A549 (cell line): ENCODE results near the gene SH3RF3. TPM values are rescaled to one million over a fixed set of nuclear protein-coding genes. Genes with fewer than 3 reads are reported as not detected.
A peak's percentile ranks its signal among the peaks of the same experiment; 100 is the strongest.

ENCODE experiments used
- ATAC-seq, 2 experiments: fragments of 200-7000 bp in 1 of 2; fragments of >200 bp in 1 of 2; cut with Nextera tagmentation in 1 of 2; cut with Tn5 transposase in 1 of 2; 3 replicates each; pipeline versions ENCODE4 v1.8.0 to v1.9.1; 2018 to 2020; ENCODE audit warnings: mild to moderate bottlenecking in 1 of 2, moderate library complexity in 1 of 2
- CTCF ChIA-PET: fragments of 300-600 bp; sonication (Branson Sonifier 250); formaldehyde crosslinking; extraction: SDS; loops from one replicate; lab custom pipeline; 2021; ENCODE audit warnings: antibody characterized with exemption, inconsistent platforms; lab: Yijun Ruan, JAX
- POLR2A ChIA-PET: fragments of 350-600 bp; formaldehyde crosslinking; extraction: SDS; loops from one replicate; lab custom pipeline; 2021; ENCODE audit warnings: antibody characterized with exemption, inconsistent platforms; lab: Yijun Ruan, JAX
- DNase-seq, 2 experiments: peaks; one replicate each; pipeline versions ENCODE4 v3.0.0 to v3.0.0-alpha.2; 2011 to 2016; ENCODE audit warnings: low read depth in 1 of 2, low spot score in 1 of 2
- FAIRE-seq: peaks from 2 replicates; lab custom pipeline; 2011; peaks lifted over from hg19 to GRCh38; lab: Jason Lieb, UNC
- H3K27ac ChIP-seq, 2 experiments: fragments of >200 bp; sonication (Bioruptor Twin); formaldehyde crosslinking; 3 replicates each; pipeline ENCODE4 v1.5.1; 2016 to 2017
- H3K4me1 ChIP-seq: fragments of >200 bp; sonication (Bioruptor Twin); formaldehyde crosslinking; 3 replicates; pipeline ENCODE4 v1.6.1; 2016
- H3K4me2 ChIP-seq: fragments of >200 bp; sonication (Bioruptor Twin); formaldehyde crosslinking; 3 replicates; pipeline ENCODE4 v1.6.1; 2016
- H3K4me3 ChIP-seq: fragments of >200 bp; sonication (Bioruptor Twin); formaldehyde crosslinking; 3 replicates; pipeline ENCODE4 v1.5.1; 2016
- H3K9me3 ChIP-seq: fragments of >200 bp; sonication (Bioruptor Twin); formaldehyde crosslinking; 3 replicates; pipeline ENCODE4 v1.6.1; 2016
- BHLHE40 ChIP-seq: IDR thresholded peaks from 2 replicates; pipeline ENCODE4 v1.6.1; 2012; ENCODE audit warnings: low read depth, low read length, inconsistent platforms
- EHF ChIP-seq: fragments of 250-450 bp; sonication (Bioruptor Pico); IDR thresholded peaks from 2 replicates; pipeline ENCODE4 v1.5.0; 2020; ENCODE audit warnings: mild to moderate bottlenecking
- HOXB13 ChIP-seq: fragments of 250-450 bp; sonication (Bioruptor Pico); IDR thresholded peaks from 2 replicates; pipeline ENCODE4 v1.5.0; 2020; ENCODE audit warnings: low read depth, mild to moderate bottlenecking, moderate library complexity
- HOXB5 ChIP-seq: fragments of 250-450 bp; sonication (Bioruptor Pico); IDR thresholded peaks from 2 replicates; pipeline ENCODE4 v1.5.0; 2020; ENCODE audit warnings: mild to moderate bottlenecking, moderate library complexity
- MAX ChIP-seq: IDR thresholded peaks from 2 replicates; pipeline ENCODE4 v1.6.1; 2012
- MYC ChIP-seq: IDR thresholded peaks from 2 replicates; pipeline ENCODE4 v1.6.1; 2012; ENCODE audit warnings: mild to moderate bottlenecking, inconsistent platforms, low read length, improper control_type of control experiment, borderline replicate concordance
- NPAS2 ChIP-seq: fragments of 250-450 bp; sonication (Bioruptor Pico); IDR thresholded peaks from 2 replicates; pipeline ENCODE4 v1.8.0; 2022; ENCODE audit warnings: mild to moderate bottlenecking, moderate library complexity, borderline replicate concordance
- PHF8 ChIP-seq: fragments of 200-600 bp; sonication (generic); IDR thresholded peaks from 2 replicates; pipeline ENCODE4 v1.6.1; 2016; ENCODE audit warnings: low read depth, mild to moderate bottlenecking, antibody characterized with exemption, moderate library complexity, borderline replicate concordance
- POLR2A ChIP-seq: IDR thresholded peaks from 2 replicates; pipeline ENCODE4 v1.6.1; 2012; ENCODE audit warnings: mild to moderate bottlenecking, low read length
- RARB ChIP-seq: fragments of 250-450 bp; sonication (Bioruptor Pico); IDR thresholded peaks from 2 replicates; pipeline ENCODE4 v1.8.0; 2021; ENCODE audit warnings: mild to moderate bottlenecking, moderate library complexity
- RCOR1 ChIP-seq: fragments of 150-350 bp; IDR thresholded peaks from 2 replicates; pipeline ENCODE4 v1.6.1; 2014; ENCODE audit warnings: antibody characterized with exemption, low read length, low read depth
- REST ChIP-seq: fragments of 200-600 bp; sonication (generic); IDR thresholded peaks from 2 replicates; pipeline ENCODE4 v1.6.1; 2016; ENCODE audit warnings: antibody characterized with exemption, mild to moderate bottlenecking, moderate library complexity
- TP53 ChIP-seq: fragments of 250-450 bp; sonication (Bioruptor Pico); IDR thresholded peaks from 2 replicates; pipeline ENCODE4 v1.5.0; 2021; ENCODE audit warnings: mild to moderate bottlenecking, moderate library complexity
- USF2 ChIP-seq: fragments of 450-650 bp; IDR thresholded peaks from 2 replicates; pipeline ENCODE4 v1.6.1; 2014; ENCODE audit warnings: antibody characterized with exemption
- ZNF302 ChIP-seq: fragments of 250-450 bp; sonication (Bioruptor Pico); IDR thresholded peaks from 2 replicates; pipeline ENCODE4 v1.9.0; 2021; ENCODE audit warnings: inconsistent platforms, mild to moderate bottlenecking, moderate library complexity
- WGBS: methylation state at CpG from one replicate; pipeline ENCODE4 v1.1.6; 2017; ENCODE audit errors: missing lambda C conversion rate; 5-methylcytosine and 5-hydroxymethylcytosine counted together
- polyA plus RNA-seq, 4 experiments: library from polyadenylated mRNA; depleted of rRNA in 3 of 4; stranded (reverse); fragments of >200 nt; fragmentation: RNase III in 1 of 4; extraction: RNeasy Plus Mini Kit Qiagen cat#74134 plus additional on column Dnase treatment in 1 of 4; gene quantifications; 2 replicates in 3 of 4; 3 replicates in 1 of 4; pipeline ENCODE4 v1.2.3, GENCODE V29; 2011 to 2017
- TF ChIP-seq, protein P1 (sequence below): IDR thresholded peaks from 2 replicates; pipeline ENCODE4 v1.6.1; 2012; ENCODE audit warnings: low read depth, borderline replicate concordance
- TF ChIP-seq, protein P2 (sequence below): fragments of >200 bp; sonication (Bioruptor Twin); formaldehyde crosslinking; IDR thresholded peaks from 3 replicates; pipeline ENCODE4 v1.6.1; 2016
- TF ChIP-seq, protein P3 (sequence below): IDR thresholded peaks from 2 replicates; pipeline ENCODE4 v1.6.1; 2012
- TF ChIP-seq, protein P4 (sequence below): fragments of 150-350 bp; IDR thresholded peaks from 2 replicates; pipeline ENCODE4 v1.6.1; 2014; ENCODE audit warnings: low read depth, mild to moderate bottlenecking, low read length

SH3RF3 gene
- polyA plus RNA-seq, 2 of the 4 experiments (the other 2 are of a cell fraction) = 0.04 to 0.21 TPM

GRCh38 chr2:109529532-109530449 lies 400.8 kb downstream of the SH3RF3 start:
- no peak for ATAC-seq
- ChIA-PET CTCF (interaction anchor here (1.1 to 2.4 kb wide), 4 partner anchors 12 to 206 kb away, joined by 3 to 11 read pairs (median 4); no protein-coding TSS in a partner anchor), POLR2A (no interaction called here)
- H3K4me3 ChIP-seq = no peak overlapping the region
- H3K9me3 ChIP-seq = no peaks in the 10 kb centered on the region
- no peak overlapping the region for H3K4me2 ChIP-seq
- H3K4me1 ChIP-seq = no peaks in the 10 kb centered on the region
- no peak for FAIRE-seq
- TF ChIP-seq HOXB5 (no peak), HOXB13 (CRISPR knock-in tag) (no peak), RCOR1 (no peak), EHF (CRISPR knock-in tag) (no peak), MYC (no peak), POLR2A (no peak), REST (no peak), NPAS2 (CRISPR knock-in tag) (no peak), USF2 (no peak), TP53 (no peak)
- TF ChIP-seq, protein P1, sequence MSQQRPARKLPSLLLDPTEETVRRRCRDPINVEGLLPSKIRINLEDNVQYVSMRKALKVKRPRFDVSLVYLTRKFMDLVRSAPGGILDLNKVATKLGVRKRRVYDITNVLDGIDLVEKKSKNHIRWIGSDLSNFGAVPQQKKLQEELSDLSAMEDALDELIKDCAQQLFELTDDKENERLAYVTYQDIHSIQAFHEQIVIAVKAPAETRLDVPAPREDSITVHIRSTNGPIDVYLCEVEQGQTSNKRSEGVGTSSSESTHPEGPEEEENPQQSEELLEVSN = no peak
- TF ChIP-seq, protein P2, sequence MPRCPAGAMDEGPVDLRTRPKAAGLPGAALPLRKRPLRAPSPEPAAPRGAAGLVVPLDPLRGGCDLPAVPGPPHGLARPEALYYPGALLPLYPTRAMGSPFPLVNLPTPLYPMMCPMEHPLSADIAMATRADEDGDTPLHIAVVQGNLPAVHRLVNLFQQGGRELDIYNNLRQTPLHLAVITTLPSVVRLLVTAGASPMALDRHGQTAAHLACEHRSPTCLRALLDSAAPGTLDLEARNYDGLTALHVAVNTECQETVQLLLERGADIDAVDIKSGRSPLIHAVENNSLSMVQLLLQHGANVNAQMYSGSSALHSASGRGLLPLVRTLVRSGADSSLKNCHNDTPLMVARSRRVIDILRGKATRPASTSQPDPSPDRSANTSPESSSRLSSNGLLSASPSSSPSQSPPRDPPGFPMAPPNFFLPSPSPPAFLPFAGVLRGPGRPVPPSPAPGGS = no peak
- WGBS = 83% methylated on average over 16 of the region's 16 CpGs
- DNase-seq = no peak
- H3K27ac ChIP-seq = no peak overlapping the region

- Histone ChIP-seq H3K4me1 (no peaks in the 10 kb centered on the region), H3K9me3 (no peaks in the 10 kb centered on the region), H3K27ac (no peak overlapping the region)
- peak; percentile 39 to 81; a peak in 4 of 6 replicates for ATAC-seq
- no peak for FAIRE-seq
- POLR2A ChIA-PET = no interaction called here
- TF ChIP-seq MAX (no peak), PHF8 (no peak), ZNF302 (no peak), EHF (CRISPR knock-in tag) (no peak), BHLHE40 (no peak), RARB (no peak)
- TF ChIP-seq, protein P3, sequence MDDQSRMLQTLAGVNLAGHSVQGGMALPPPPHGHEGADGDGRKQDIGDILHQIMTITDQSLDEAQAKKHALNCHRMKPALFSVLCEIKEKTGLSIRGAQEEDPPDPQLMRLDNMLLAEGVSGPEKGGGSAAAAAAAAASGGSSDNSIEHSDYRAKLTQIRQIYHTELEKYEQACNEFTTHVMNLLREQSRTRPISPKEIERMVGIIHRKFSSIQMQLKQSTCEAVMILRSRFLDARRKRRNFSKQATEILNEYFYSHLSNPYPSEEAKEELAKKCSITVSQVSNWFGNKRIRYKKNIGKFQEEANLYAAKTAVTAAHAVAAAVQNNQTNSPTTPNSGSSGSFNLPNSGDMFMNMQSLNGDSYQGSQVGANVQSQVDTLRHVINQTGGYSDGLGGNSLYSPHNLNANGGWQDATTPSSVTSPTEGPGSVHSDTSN = no peak
- TF ChIP-seq, protein P4, sequence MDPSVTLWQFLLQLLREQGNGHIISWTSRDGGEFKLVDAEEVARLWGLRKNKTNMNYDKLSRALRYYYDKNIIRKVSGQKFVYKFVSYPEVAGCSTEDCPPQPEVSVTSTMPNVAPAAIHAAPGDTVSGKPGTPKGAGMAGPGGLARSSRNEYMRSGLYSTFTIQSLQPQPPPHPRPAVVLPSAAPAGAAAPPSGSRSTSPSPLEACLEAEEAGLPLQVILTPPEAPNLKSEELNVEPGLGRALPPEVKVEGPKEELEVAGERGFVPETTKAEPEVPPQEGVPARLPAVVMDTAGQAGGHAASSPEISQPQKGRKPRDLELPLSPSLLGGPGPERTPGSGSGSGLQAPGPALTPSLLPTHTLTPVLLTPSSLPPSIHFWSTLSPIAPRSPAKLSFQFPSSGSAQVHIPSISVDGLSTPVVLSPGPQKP = no peak
- TF ChIP-seq, all 56 proteins: peak for 0
- CTCF ChIA-PET = interaction anchor here (1.1 to 5.1 kb wide), 4 partner anchors 11 to 205 kb away, joined by 3 to 45 read pairs (median 4); no protein-coding TSS in a partner anchor
- WGBS = 29% methylated on average over 6 of the region's 6 CpGs
- H3K4me2 ChIP-seq = no peak overlapping the region
- peak in 1 of 2 experiments; percentile 23 for DNase-seq
- no peak overlapping the region for H3K4me3 ChIP-seq
Observed at GRCh38 chr2:109530712-109531111, 401.7 kb downstream of the SH3RF3 start.
